Fibroblast of skin of scalp (primary cell): ENCODE data around the gene ESR2.

Experiments used
- DNase-seq: peaks from one replicate; pipeline ENCODE4 v3.0.0-alpha.2; 2013

The ESR2 gene

GRCh38 chr14:64265222-64265621, 28.9 kb downstream of the ESR2 start:
- DNase-seq, result no peak

DNA sequence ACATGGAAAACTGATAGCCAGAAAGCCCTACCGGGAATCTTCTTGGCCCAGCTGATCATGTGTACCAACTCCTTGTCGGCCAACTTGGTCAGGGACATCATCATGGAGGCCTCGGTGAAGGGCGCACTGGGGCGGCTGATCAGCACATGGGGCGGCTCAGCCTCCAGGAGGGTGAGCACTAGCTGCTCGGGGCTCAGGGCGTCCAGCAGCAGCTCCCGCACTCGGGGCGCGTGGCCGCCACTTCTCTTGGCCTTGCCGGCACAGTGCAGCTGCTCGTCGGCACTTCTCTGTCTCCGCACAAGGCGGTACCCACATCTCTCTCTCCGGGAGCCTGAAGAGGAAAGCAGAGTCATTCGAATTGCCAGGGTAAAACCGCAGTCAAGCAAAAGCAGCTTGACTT, 33.8 kb downstream of the ESR2 start:
- DNase-seq, result no peak

GRCh38 chr14:64255756-64256155, 38.4 kb downstream of the ESR2 start:
- DNase-seq, result no peak

- peak; percentile 53 for DNase-seq
These were observed 40.5 kb downstream of the ESR2 start for GRCh38 chr14:64253672-64254071.

DNA sequence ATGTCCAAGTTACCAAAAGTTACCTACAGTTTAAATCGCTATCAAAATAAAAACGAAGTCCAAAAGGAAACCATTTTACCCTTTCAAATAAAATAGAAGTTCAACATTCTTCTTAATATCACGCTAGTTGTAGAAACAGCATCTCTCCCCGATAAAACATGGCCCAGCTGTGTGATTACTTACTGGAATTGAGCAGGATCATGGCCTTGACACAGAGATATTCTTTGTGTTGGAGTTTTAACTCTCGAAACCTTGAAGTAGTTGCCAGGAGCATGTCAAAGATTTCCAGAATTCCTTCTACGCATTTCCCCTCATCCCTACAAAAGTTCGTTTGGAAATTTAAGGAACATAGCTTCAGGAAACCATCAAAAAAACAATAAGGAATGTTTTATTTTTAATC, 44.8 kb downstream of the ESR2 start:
- no peak for DNase-seq

DNA sequence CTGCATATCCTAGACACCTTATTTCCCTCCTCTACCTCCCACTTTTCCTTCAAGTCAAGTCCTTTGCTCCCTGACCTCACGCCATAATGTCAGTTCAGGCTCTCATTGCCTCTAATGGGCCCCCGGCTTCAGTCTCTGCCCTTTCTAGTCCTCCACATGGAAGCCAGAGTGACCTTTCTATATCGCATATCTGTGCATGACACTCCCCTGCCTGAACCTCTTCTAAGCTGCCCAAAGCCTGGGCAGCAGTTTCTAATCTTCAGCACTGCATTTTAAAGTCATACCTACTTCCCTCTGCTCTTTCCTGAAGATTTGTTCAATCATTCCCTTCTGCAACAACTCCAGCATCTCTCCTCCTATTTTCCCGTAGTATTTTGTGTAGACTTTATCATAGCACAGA, 45.5 kb downstream of the ESR2 start:
- no peak for DNase-seq

DNA sequence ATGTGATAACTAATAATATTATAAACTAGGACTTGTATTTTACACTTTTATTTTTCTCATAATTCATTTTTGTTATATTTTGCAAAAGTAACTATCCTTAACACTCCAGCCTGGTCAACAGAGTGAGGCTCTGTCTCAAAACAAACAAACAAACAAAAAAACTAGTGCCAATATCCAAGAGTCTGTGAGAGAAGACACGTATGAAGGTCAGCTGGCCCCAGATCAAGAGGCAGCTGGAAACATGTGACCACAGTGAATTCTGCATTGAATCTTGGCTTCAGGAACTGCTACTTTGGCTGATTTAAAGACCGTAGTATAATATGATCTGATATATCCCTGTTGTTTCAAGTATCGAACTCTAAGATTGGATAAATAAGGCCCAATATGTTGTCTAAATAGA, 47.0 kb downstream of the ESR2 start:
- no peak for DNase-seq

DNA sequence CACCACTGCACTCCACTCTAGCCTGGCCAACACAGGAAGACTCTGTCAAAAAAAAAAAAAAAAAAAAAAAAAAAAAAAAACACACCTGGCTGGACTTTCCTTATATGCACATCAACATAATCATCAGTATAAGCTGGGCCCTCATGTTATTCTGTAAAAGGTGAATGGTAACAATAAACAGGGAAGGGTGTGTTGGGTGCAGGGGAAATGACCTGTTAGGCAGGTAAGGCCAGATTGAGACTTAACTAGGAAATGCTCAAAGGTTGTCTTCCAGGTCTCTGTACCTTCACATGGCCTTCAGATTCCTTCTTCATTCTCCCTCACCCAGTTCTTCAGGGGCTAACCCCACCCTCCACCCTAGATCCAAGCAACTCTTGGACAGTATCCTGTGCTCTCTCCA, 47.5 kb downstream of the ESR2 start:
- no peak for DNase-seq

DNA sequence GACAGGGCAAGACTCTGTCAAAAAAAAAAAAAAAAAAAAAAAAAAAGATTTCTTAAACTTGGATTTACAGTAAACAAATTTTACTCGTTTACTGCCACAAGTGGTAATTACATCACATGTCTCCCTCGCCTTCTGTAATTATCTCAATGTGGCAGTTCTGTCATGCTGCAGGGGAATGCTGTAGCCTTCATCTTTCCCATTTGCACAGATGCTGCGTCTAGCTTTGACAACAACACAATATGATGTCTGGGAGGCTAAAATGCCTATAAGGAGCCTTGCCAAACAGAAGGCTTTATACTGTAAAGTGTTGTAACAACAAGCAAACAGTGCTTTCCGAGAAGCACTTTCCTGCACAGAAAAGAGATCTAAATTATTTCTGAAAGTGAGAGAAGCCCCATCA, 48.7 kb downstream of the ESR2 start:
- DNase-seq, result no peak

GRCh38 chr14:64244279-64244678, 49.9 kb downstream of the ESR2 start:
- DNase-seq, result no peak

- no peak for DNase-seq
These were observed 55.5 kb downstream of the ESR2 start for GRCh38 chr14:64238631-64239030.

- no peak for DNase-seq
These were observed 56.1 kb downstream of the ESR2 start for GRCh38 chr14:64238049-64238448.

GRCh38 chr14:64235652-64236640, 58.2 kb downstream of the ESR2 start:
- no peak for DNase-seq

DNA sequence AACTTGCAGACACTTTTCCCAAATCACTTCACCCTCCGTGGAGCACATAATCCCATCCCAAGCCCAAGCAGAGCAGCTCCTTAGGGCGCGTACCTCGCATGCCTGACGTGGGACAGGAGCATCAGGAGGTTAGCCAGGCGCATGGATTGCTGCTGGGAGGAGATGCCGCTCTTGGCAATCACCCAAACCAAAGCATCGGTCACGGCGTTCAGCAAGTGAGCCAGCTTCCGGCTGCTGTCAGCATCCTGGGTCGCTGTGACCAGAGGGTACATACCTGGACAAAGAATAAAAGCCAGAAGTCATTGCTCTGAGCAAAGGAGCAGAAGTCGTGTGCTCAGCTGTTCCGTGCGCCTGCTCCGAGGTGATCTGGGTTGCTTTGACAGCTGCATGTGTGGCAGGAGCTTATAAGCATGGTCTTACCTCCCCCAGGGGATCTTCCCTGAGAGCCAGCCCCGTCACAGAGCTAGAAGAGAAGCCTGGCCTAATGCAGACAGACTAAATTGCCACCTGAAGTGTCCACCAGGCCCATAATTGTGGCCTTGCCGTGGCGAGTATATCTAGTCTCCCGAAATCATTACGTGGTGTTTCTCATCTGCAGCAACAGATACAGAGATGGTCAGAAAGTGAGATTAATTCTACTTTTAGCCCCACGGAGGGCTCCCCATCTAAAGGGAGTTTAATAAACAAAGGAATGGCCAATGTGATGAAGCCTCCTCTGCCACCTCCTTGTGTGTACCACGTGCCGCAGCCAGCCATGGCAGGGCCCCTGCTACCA, 59.1 kb downstream of the ESR2 start:
- peak; percentile 30 for DNase-seq

- DNase-seq, result peak; percentile 21
These were observed 60.5 kb downstream of the ESR2 start for GRCh38 chr14:64233531-64234190.

GRCh38 chr14:64232944-64233343, 61.2 kb downstream of the ESR2 start:
- no peak for DNase-seq

GRCh38 chr14:64232095-64232838, 61.9 kb downstream of the ESR2 start:
- DNase-seq, result peak; percentile 51

DNA sequence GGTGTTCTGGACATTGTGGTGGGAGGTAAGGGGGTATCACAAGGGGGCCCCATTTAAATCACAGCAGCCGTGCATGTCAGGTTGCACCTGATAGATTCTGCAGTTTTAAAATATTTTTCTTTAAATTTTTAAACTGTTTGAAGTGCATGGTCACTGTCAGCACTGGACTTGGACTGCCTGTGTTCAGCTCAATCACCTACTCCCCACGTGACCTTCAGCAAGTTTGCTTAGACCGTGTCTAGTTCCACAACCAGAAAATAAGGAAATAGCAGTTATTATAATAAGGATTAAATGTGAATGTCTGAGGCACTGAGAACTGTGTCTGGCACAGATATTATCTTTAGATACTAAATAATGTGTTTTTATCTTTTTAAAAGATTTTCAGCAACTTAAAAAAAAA, 64.7 kb downstream of the ESR2 start:
- DNase-seq, result no peak

DNA sequence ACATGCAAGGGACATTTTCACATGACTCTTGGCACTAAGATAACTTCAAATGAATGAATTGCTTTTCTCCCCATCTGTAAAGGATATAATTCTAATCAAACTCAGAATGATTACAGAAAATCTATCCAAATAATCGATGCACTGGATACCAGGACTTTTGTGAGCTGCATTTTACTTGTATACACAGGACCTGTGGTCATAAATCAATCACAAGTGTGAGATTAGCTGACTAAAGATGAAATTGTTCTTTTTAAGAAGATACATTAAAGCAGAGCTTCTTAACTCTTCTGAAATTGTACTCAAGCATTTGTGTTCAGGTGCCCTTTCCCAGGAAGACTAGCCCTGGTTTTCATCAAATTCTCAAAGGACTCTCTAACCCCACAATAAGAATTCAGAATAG, 66.3 kb downstream of the ESR2 start:
- DNase-seq, result no peak

DNA sequence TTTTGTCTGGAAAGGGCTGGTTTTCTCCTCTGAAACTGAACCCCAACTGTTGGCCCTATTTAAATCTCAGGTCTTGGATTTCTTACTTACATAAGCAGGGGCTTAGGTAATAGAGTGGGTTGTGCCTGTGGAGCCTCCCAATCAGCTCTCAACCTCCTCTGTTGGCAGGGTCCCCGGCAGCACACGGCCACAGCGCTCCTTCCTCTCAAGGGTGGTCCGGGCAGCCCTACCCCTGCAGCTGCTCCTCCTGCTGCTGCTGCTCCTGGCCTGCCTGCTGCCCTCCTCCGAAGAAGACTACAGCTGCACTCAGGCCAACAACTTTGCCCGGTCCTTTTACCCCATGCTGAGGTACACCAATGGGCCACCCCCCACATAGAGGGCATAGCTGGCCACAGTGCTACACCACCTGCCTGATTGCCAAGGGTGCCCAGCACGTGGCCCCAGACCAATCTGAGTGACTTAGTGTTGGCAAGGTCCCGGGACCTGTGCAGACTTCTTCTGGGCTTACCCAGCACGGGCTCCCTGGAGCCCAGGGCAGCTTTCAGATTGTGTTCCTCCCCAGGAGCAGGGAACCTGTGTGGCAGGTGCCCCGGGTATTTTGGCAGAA, 68.9 kb downstream of the ESR2 start:
- no peak for DNase-seq

GRCh38 chr14:64221391-64222003, 72.7 kb downstream of the ESR2 start:
- DNase-seq, result no peak

GRCh38 chr14:64220466-64220865, 73.7 kb downstream of the ESR2 start:
- DNase-seq, result no peak
